IPS-NIHi11 (cell line): ENCODE results near the gene CES4A.
"Not testable (repeated sequence)": the region's sequence is repeated elsewhere in the genome, so short reads cannot be mapped to it uniquely, and the experiment has no call there.

Experiments
- DNase-seq: peaks from one replicate; pipeline ENCODE4 v3.0.0; 2012; ENCODE audit warnings: mixed read lengths, low spot score

The CES4A gene

GRCh38 chr16:66988197-66988788, at the start of gene CES4A:
Gene CES4A (plus strand): TSS chr16:66988589. CDS start chr16:66988773, 184 bp downstream.
- no peak for DNase-seq

- no peak for DNase-seq
These were observed 49.0 kb upstream of the CES4A start for GRCh38 chr16:66939366-66939765.

GRCh38 chr16:66940236-66940635, 48.2 kb upstream of the CES4A start:
- no peak for DNase-seq

- no peak for DNase-seq
These were observed 45.4 kb upstream of the CES4A start for GRCh38 chr16:66942981-66943380.

GRCh38 chr16:66943426-66944053, 44.8 kb upstream of the CES4A start:
- DNase-seq = no peak

- DNase-seq = no peak
These were observed 44.3 kb upstream of the CES4A start for GRCh38 chr16:66944054-66944441.

GRCh38 chr16:66944971-66945370, 43.4 kb upstream of the CES4A start:
- not testable (repeated sequence) for DNase-seq

GRCh38 chr16:66945939-66946338, 42.5 kb upstream of the CES4A start:
- DNase-seq = no peak

- no peak for DNase-seq
These were observed 41.8 kb upstream of the CES4A start for GRCh38 chr16:66946541-66946940.

- DNase-seq = no peak
These were observed 41.5 kb upstream of the CES4A start for GRCh38 chr16:66946974-66947301.

GRCh38 chr16:66947302-66948065, 40.9 kb upstream of the CES4A start:
- peak; percentile 88 for DNase-seq

GRCh38 chr16:66948134-66948836, 40.1 kb upstream of the CES4A start:
- no peak for DNase-seq

- DNase-seq = no peak
These were observed 39.6 kb upstream of the CES4A start for GRCh38 chr16:66948837-66949225.

GRCh38 chr16:66949472-66949871, 38.9 kb upstream of the CES4A start:
- DNase-seq = no peak

GRCh38 chr16:66950437-66950836, 38.0 kb upstream of the CES4A start:
- DNase-seq = no peak

- no peak for DNase-seq
These were observed 37.2 kb upstream of the CES4A start for GRCh38 chr16:66950971-66951790.

GRCh38 chr16:66952430-66953110, 35.8 kb upstream of the CES4A start:
- DNase-seq = no peak

GRCh38 chr16:66953462-66954096, 34.8 kb upstream of the CES4A start:
- DNase-seq = no peak

- DNase-seq = peak; percentile 78
These were observed 34.2 kb upstream of the CES4A start for GRCh38 chr16:66954097-66954659.

GRCh38 chr16:66955363-66956153, 32.8 kb upstream of the CES4A start:
- not testable (repeated sequence) for DNase-seq
